Right atrium auricular region (tissue), 2 donors: ENCODE results near the gene PRKCE. TPM values are rescaled to one million over a fixed set of nuclear protein-coding genes. Genes with fewer than 3 reads are reported as not detected.

ENCODE experiments used
- DNase-seq: peaks from one replicate; pipeline ENCODE4 v3.0.0-alpha.2; 2019; ENCODE audit warnings: low spot score
- H3K27ac ChIP-seq, 2 donors: fragments of 200-600 bp; sonication (generic); 1 replicate in 1 of 2; 2 replicates in 1 of 2; pipeline ENCODE4 v1.5.1; 2016 to 2019
- H3K27me3 ChIP-seq, 2 donors: fragments of 200-600 bp; sonication (generic); one replicate each; pipeline versions ENCODE4 v1.5.1 to v1.6.0; 2017 to 2019
- H3K36me3 ChIP-seq: fragments of 200-600 bp; sonication (generic); one replicate; pipeline ENCODE4 v1.5.1; 2016
- H3K4me1 ChIP-seq, 2 donors: fragments of 200-600 bp; sonication (generic); one replicate each; pipeline versions ENCODE4 v1.5.1 to v1.6.0; 2017 to 2019
- H3K4me3 ChIP-seq, 2 donors: fragments of 200-600 bp; sonication (generic); 1 replicate in 1 of 2; 2 replicates in 1 of 2; pipeline ENCODE4 v1.5.1; 2017 to 2019; ENCODE audit warnings: mild to moderate bottlenecking in 1 of 2, moderate library complexity in 1 of 2
- H3K9me3 ChIP-seq, 2 donors: fragments of 200-600 bp; sonication (generic); one replicate each; pipeline ENCODE4 v1.5.1; 2019
- total RNA-seq, 2 donors: library from RNA; depleted of rRNA; stranded (reverse); fragments of >200 nt; gene quantifications; one replicate each; pipeline ENCODE4 v1.1.0, GENCODE V29; 2016
- TF ChIP-seq, protein P1 (sequence below), 2 donors: fragments of 200-600 bp; sonication (generic); IDR thresholded peaks; one replicate each; pipeline ENCODE4 v1.5.1; 2019; ENCODE audit warnings: antibody characterized with exemption in 2 of 2

Gene PRKCE
- total RNA-seq, 2 donors from 2014 or later = 7.2 to 11.8 TPM

DNA sequence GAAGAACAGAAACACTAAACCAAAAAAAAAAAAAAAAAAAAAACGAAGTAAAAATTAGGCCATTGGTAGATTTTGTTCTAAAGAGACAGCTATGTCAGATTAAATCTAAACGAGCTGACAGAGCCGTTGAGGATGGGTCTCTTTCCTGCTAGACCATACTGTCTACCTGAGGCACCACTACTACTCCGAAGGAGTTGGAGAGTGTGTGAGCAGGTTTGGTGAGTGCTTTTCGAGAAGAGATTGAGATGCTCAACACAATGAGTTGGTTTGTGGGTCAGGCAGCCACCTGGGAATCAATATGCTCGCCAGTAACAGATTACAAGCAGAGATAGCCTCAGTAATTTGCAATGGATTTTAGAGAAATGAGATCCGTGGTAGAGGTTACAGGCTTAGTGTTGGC is 364.2 kb downstream of the PRKCE start:
- no peak for DNase-seq
- Histone ChIP-seq H3K9me3 (no peaks in the 10 kb centered on the region), H3K36me3 (no peaks in the 10 kb centered on the region), H3K4me1 (no peaks in the 10 kb centered on the region), H3K4me3 (no peak overlapping the region), H3K27me3 (no peaks in the 10 kb centered on the region), H3K27ac (peak overlapping the region in 1 of 2 donors; percentile 22)
- TF ChIP-seq, protein P1, sequence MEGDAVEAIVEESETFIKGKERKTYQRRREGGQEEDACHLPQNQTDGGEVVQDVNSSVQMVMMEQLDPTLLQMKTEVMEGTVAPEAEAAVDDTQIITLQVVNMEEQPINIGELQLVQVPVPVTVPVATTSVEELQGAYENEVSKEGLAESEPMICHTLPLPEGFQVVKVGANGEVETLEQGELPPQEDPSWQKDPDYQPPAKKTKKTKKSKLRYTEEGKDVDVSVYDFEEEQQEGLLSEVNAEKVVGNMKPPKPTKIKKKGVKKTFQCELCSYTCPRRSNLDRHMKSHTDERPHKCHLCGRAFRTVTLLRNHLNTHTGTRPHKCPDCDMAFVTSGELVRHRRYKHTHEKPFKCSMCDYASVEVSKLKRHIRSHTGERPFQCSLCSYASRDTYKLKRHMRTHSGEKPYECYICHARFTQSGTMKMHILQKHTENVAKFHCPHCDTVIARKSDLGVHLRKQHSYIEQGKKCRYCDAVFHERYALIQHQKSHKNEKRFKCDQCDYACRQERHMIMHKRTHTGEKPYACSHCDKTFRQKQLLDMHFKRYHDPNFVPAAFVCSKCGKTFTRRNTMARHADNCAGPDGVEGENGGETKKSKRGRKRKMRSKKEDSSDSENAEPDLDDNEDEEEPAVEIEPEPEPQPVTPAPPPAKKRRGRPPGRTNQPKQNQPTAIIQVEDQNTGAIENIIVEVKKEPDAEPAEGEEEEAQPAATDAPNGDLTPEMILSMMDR (IDR thresholded peaks at IDR 0.05) = no peak

DNA sequence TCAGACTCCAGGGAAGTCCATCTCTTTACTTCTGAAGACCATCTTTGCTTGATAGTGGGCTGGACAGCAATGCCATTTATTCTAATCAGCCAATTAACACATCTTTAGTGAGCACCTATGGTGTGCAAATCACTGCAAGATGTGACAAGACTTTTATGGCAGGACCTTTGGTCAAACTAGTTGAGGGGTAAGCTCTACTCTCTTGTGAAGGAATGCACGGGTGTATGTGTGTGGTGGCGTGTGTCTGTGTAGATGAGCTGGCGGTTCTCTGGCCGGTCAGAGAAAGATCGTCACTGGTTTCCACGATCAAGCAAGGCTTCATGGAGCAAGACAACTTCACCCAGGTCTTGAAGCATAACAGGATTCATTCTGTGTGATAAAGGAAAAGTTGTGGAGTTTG is 364.6 kb downstream of the PRKCE start:
- Histone ChIP-seq H3K4me1 (no peaks in the 10 kb centered on the region), H3K36me3 (no peaks in the 10 kb centered on the region)
- DNase-seq = no peak

DNA sequence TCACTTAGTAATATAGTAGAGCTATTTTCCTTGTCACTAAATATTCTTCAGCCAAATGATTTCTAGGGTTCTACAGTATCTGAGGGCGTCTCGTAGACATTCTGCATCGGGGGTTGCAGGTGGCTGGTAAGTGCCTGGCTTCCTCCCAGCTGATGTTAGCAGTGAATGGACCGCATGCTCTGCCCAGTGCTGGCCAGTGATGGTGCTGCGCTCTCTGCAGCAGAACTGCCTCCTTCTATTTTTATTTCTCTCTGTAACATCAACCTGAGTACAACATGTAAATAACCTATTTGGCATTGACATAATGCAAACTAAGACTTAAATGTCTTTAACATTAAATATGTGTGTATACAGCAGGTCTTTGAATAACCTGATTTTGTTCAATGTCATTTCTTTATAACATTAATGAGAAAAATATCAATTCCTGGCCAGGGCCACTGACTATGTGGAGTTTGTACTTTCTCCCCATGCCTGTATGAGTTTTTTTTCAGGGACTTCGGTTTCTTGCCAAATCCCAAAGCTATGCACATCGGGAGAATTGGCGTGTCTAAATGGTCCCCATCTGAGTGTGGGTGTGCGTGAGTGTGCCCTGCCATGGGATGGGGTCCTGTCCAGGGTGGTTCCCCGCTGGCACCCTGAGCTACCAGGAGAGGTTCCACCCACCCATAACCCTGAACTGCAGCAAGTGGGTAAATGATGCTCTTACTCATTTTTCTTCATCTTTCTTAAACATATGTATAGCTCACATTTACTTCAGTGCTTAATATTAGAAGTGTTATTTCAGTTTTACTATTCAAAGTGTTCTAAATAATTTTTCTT is 367.5 kb downstream of the PRKCE start:
- no peak for DNase-seq
- no peaks in the 10 kb centered on the region for H3K9me3 ChIP-seq
- no peaks in the 10 kb centered on the region for H3K36me3 ChIP-seq
- H3K4me1 ChIP-seq = no peaks in the 10 kb centered on the region
- H3K4me3 ChIP-seq = no peak overlapping the region
- TF ChIP-seq, protein P1 (IDR thresholded peaks at IDR 0.05) = no peak
- no peak overlapping the region for H3K27ac ChIP-seq
- H3K27me3 ChIP-seq = no peaks in the 10 kb centered on the region

More for the DNA sequence above, 364.6 kb downstream of the PRKCE start:
- TF ChIP-seq, protein P1 (IDR thresholded peaks at IDR 0.05) = no peak
- Histone ChIP-seq H3K27me3 (no peaks in the 10 kb centered on the region), H3K4me3 (no peak overlapping the region), H3K27ac (peak overlapping the region in 1 of 2 donors; percentile 22), H3K9me3 (no peaks in the 10 kb centered on the region)

DNA sequence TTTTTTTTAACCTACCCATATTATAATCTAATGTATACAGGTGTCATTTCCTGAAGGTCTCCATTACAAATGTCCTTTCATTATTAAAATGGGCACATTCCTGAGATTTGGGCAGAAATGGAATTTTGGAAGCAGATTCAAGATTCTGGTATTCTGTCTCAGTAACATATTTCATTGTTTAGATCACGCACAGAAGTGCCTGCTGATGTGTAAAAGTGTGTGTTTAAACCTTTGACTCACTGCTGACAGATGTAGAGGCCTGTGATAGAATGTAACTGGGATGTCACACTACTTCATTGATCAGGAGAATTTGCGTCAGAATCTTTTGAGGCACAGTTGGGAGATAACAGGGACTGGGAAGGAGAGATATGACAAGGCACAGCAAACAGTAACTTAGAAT is 368.9 kb downstream of the PRKCE start:
- Histone ChIP-seq H3K27me3 (no peaks in the 10 kb centered on the region), H3K36me3 (no peaks in the 10 kb centered on the region), H3K4me3 (no peak overlapping the region), H3K4me1 (no peaks in the 10 kb centered on the region), H3K27ac (no peak overlapping the region), H3K9me3 (no peaks in the 10 kb centered on the region)
- TF ChIP-seq, protein P1 (IDR thresholded peaks at IDR 0.05) = no peak
- DNase-seq = no peak

DNA sequence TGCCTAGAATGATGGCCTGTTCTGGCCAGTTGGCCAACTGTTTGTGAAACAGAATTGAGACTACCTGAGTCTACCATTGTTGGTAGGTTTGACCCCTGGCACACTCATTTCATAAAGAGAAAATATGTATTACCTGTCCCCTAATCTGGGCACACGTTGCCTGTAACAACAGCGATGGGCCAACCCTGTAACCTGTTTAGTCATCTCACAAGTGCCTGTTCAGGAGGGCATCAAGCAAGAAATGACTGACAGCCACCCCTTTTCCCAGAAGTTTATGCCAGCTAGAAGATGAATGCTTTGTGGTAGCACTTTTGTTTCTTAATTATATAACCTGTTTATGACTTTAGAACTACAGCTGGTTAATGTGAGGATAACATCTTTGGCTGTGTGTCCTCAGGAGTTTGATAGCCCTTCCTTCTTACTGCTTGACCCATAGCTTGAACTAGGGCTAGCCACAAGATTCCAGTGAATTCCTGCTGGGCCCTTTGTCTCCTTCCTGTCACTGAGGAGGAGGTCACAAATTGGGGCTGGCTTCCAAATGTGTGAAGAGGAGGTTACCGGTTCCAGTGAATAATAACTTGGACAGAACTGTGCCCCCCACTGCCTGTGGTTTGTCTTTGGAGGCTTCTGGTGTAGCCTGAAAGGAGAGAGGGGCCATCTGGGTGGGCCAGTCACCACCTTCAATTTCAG is 371.8 kb downstream of the PRKCE start:
- no peaks in the 10 kb centered on the region for H3K36me3 ChIP-seq
- TF ChIP-seq, protein P1 (IDR thresholded peaks at IDR 0.05) = no peak
- DNase-seq = no peak
- no peak overlapping the region for H3K27ac ChIP-seq
- no peak overlapping the region for H3K4me3 ChIP-seq
- H3K9me3 ChIP-seq = no peaks in the 10 kb centered on the region
- no peaks in the 10 kb centered on the region for H3K4me1 ChIP-seq
- H3K27me3 ChIP-seq = no peaks in the 10 kb centered on the region
